Fibroblast of villous mesenchyme (primary cell): ENCODE results near the gene SNHG17. TPM values are rescaled to one million over a fixed set of nuclear protein-coding genes. Genes with fewer than 3 reads are reported as not detected.
"Not testable (repeated sequence)": the region's sequence is repeated elsewhere in the genome, so short reads cannot be mapped to it uniquely, and the experiment has no call there.

ENCODE experiments used
- DNase-seq: peaks from one replicate; pipeline ENCODE4 v3.0.0-alpha.2; 2010; ENCODE audit warnings: low read depth
- H3K4me3 ChIP-seq: 2 replicates; pipeline ENCODE4 v1.5.1; 2011; ENCODE audit warnings: low read depth, mild to moderate bottlenecking, low read length
- total RNA-seq: library from RNA; depleted of rRNA; stranded (reverse); fragments of >200 nt; gene quantifications from 2 replicates; pipeline ENCODE4 v1.2.3, GENCODE V29; 2012
- TF ChIP-seq, protein P1 (sequence below): IDR thresholded peaks from 2 replicates; pipeline ENCODE4 v1.5.1; 2012; ENCODE audit warnings: low read depth, mild to moderate bottlenecking, low read length; ENCODE audit not compliant: insufficient read depth

Gene SNHG17
- total RNA-seq, 1 donor, result 8.6 TPM

DNA sequence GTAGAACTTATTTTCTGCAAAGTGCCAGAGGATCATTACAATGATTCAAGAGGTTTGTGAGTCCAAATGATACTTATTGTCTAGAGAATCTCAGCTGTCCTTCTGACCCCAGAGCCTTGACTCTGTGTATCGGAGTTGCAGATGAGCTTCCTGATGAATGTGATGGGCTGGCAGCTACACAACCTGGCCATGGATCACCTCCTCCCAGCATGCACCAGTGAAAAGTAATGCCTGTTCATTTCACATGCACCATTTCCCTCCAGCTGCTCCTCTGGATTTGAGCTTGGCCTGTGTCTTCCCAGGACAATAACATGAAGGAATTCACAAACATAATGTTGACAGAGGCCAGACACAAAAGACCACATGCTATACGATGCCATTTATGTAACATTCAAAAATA lies 30.0 kb downstream of the SNHG17 start:
- H3K4me3 ChIP-seq, result no peak overlapping the region
- TF ChIP-seq, protein P1, sequence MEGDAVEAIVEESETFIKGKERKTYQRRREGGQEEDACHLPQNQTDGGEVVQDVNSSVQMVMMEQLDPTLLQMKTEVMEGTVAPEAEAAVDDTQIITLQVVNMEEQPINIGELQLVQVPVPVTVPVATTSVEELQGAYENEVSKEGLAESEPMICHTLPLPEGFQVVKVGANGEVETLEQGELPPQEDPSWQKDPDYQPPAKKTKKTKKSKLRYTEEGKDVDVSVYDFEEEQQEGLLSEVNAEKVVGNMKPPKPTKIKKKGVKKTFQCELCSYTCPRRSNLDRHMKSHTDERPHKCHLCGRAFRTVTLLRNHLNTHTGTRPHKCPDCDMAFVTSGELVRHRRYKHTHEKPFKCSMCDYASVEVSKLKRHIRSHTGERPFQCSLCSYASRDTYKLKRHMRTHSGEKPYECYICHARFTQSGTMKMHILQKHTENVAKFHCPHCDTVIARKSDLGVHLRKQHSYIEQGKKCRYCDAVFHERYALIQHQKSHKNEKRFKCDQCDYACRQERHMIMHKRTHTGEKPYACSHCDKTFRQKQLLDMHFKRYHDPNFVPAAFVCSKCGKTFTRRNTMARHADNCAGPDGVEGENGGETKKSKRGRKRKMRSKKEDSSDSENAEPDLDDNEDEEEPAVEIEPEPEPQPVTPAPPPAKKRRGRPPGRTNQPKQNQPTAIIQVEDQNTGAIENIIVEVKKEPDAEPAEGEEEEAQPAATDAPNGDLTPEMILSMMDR, result no peak
- no peak for DNase-seq

- TF ChIP-seq, protein P1, result no peak
- no peak for DNase-seq
- no peak overlapping the region for H3K4me3 ChIP-seq
Observed at GRCh38 chr20:38404016-38404415, 31.1 kb downstream of the SNHG17 start.

- no peak overlapping the region for H3K4me3 ChIP-seq
- no peak for DNase-seq
- TF ChIP-seq, protein P1, result no peak
Observed at GRCh38 chr20:38402816-38403215, 32.3 kb downstream of the SNHG17 start.

GRCh38 chr20:38402089-38402488 lies 33.0 kb downstream of the SNHG17 start:
- TF ChIP-seq, protein P1, result no peak
- DNase-seq, result no peak
- H3K4me3 ChIP-seq, result no peak overlapping the region

- not testable (repeated sequence) for H3K4me3 ChIP-seq, DNase-seq
Observed at GRCh38 chr20:38395751-38396395, 39.3 kb downstream of the SNHG17 start.

DNA sequence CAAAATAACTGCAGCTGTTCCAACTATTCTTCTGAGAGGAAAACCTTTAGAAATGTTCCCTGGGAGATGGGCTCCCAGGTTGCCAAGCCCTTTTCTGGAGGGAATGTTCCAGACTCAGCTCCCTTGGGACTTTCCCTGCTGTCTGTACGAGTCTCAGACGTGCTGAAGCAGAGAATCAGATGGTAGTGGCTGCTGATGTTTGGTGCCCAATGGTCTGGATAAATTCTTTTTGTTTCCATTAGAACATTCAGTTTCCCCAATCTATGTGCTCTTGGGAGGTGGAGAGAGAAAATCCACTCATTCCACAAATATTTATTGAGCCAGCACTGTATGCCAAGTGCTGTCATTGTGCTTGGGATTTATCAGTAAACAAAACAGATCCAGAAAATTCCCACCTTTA lies 40.0 kb downstream of the SNHG17 start:
- no peak overlapping the region for H3K4me3 ChIP-seq
- TF ChIP-seq, protein P1, result no peak
- no peak for DNase-seq

DNA sequence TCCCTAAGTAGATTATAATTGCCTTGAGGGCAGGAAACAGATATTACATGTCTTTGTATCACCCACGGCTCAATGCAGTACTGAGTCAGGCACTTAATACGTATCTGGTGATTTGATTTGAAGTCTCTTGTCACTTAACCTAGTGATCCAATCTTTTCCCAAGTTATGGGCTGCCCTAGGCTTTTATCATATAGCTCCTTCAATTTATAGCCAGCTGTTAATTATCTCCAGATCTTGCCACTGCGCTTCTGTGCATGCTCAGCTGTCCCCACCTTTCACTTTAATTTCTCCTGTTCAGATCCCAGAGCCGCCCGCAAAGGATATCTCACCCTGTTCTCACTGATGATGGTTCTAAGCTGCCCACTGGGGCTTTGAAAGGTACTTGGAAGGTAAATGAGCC lies 41.9 kb downstream of the SNHG17 start:
- no peak for DNase-seq
- TF ChIP-seq, protein P1, result no peak

More for the DNA sequence above, 41.9 kb downstream of the SNHG17 start:
- H3K4me3 ChIP-seq, result no peak overlapping the region
